ENCODE results near the gene CCNI.

DNA sequence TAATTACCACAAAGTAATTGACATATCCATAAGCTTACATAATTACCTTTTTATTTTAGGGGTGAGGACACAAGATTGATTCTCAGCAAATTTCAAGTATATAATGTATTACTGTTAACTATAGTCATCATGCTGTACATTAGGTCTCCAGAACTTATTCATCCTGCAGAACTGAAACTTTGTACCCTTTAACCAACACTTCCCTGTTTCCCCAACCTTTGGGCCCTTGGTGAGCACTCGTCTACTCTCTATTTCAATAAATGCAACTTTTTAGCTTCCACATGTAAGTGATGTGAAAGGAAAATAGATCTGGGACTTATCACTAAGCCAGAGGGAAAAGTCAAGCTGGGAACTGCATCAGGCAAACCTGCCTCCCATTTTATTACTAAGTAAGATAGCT, 47.6 kb upstream of the CCNI start:
- TF ChIP-seq ZNF274 (IDR thresholded peaks at IDR 0.05; ENCODE audit: low read depth, low read length): no peak
- TF ChIP-seq YY1 (IDR thresholded peaks at IDR 0.05; ENCODE audit: insufficient read depth, insufficient read length): no peak
